ENCODE measurements around the gene TSPYL1.

- no peak for TF ChIP-seq POLR2A (IDR thresholded peaks at IDR 0.05; ENCODE audit: low read length)
- no peak for TF ChIP-seq GATA1 (IDR thresholded peaks at IDR 0.05; ENCODE audit: low read depth, low read length)
These were observed 21.4 kb upstream of the TSPYL1 start for GRCh38 chr6:116301104-116301503.

Measured in erythroblast (primary cell).